ENCODE measurements around the gene KLHDC4.

- no peak for TF ChIP-seq CTCF (IDR thresholded peaks at IDR 0.05)
- no peak for TF ChIP-seq POLR2A (IDR thresholded peaks at IDR 0.05)
Measured at GRCh38 chr16:87746178-87746577, 19.6 kb downstream of the KLHDC4 start.
